ENCODE data around the gene PROC.

GRCh38 chr2:127373362-127374083 is 44.7 kb upstream of the PROC start:
- TF ChIP-seq POLR2A (IDR thresholded peaks at IDR 0.05) (no peak), CTCF (IDR thresholded peaks at IDR 0.05) (no peak)

Measured in vagina (tissue), 2 donors.